Nucleus accumbens (tissue), 56 donors: Measurements from ENCODE around the gene DCC.

ENCODE experiments used
- DNase-seq, 56 donors: peaks; one replicate each; lab custom pipeline; 2025; lab: John Stamatoyannopoulos, UW

The DCC gene, protein sequence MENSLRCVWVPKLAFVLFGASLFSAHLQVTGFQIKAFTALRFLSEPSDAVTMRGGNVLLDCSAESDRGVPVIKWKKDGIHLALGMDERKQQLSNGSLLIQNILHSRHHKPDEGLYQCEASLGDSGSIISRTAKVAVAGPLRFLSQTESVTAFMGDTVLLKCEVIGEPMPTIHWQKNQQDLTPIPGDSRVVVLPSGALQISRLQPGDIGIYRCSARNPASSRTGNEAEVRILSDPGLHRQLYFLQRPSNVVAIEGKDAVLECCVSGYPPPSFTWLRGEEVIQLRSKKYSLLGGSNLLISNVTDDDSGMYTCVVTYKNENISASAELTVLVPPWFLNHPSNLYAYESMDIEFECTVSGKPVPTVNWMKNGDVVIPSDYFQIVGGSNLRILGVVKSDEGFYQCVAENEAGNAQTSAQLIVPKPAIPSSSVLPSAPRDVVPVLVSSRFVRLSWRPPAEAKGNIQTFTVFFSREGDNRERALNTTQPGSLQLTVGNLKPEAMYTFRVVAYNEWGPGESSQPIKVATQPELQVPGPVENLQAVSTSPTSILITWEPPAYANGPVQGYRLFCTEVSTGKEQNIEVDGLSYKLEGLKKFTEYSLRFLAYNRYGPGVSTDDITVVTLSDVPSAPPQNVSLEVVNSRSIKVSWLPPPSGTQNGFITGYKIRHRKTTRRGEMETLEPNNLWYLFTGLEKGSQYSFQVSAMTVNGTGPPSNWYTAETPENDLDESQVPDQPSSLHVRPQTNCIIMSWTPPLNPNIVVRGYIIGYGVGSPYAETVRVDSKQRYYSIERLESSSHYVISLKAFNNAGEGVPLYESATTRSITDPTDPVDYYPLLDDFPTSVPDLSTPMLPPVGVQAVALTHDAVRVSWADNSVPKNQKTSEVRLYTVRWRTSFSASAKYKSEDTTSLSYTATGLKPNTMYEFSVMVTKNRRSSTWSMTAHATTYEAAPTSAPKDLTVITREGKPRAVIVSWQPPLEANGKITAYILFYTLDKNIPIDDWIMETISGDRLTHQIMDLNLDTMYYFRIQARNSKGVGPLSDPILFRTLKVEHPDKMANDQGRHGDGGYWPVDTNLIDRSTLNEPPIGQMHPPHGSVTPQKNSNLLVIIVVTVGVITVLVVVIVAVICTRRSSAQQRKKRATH (N-terminal part only)

DNA sequence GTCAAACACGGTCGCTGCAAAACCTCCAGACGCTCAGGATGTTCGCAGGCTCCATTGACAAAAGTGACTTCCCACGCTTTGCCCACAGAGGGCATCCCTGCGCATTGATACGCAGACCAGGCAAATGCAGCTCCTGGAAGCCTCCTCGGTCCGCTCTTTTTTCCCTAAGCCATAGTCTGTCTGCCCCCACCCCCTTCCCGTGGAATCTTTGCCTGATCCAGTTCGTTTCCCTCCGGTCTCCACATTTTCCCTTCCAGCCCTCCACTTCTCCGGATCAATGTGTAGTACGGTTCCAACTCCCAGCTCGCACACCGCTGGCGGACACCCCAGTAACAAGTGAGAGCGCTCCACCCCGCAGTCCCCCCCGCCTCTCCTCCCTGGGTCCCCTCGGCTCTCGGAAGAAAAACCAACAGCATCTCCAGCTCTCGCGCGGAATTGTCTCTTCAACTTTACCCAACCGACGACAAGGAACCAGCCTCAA lies at the start of gene DCC:
TSS of gene DCC (plus strand) at position 307 of the 481 bp plus-strand sequence. CDS start 591 bp downstream, outside the sequence.
- peak in 54 of 56 donors; percentile 17 to 84 (median 61) for DNase-seq

DNA sequence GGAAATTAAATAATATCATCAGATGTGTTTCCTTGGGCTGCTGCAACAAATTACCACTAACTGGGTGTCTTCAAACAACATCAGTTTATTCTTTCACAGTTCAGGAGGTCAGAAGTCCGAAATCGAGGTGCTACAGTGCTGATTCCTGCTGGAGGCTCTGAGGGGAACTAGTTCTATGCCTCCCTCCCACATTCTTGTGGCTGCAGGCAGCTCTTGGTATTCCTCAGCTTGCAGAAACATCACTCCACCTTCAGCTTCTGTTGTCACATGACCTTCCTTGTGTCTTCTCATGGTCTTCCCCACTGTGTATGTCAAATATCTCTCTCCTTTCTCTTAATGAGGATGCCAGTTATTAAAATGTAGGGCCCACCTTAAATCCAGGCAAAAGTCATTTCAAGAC lies 29.3 kb upstream of the DCC start:
- DNase-seq = no peak

DNA sequence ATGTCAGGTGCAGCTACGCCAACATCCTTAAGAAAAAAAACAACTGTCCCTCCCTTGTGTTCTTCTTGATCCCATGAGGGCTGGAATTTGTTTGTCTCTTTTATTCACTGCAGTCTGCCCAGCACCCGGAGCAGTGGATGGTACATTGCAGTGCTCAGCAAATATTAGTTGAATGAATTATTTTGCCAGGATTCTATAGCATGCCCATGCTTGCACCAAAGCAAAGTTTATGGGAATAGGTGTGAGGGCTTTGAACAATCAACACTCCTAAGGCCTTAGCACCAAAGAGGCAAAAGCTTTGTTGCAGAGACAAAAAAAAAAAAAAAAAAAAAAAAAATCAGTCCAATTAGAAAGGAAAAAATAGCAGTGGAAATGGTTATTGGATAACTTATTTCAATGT lies 28.7 kb upstream of the DCC start:
- no peak for DNase-seq

DNA sequence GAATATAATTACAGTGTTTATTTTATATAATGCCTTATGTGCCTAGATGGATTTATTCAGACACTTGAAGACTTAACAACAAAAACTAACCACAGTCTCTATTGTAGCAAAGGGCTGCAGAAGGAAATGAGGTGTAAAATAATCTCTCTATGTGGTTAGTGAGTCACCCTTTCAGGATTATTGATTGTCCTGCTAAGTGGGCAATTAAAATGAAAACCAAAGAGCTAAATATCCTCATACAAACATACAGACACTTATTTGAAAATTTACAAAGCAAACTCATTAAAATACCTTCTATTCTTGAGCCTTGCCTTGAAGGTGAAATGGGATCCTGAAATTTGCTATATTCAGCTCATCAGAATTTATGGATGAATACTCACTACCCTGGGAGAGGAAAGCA lies 27.7 kb upstream of the DCC start:
- no peak for DNase-seq

DNA sequence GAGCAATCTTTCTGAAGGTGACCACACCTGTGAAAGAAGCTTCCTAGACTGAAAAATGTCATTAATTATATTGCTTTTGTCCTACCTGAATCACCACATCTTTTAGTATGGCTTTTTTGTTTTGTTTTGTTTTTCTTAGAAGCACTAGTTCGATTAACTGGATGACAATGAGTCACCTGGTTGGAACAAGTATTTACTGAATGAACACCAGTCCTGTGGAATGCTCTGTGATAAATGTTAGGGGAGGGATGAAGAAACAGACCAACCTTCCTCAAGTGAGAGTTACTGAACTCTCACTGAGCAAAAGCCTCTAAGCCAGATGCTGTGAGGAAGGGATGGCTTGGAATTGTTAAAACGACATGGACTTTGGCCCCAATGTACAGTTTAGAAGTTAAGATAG lies 26.8 kb upstream of the DCC start:
- no peak for DNase-seq

DNA sequence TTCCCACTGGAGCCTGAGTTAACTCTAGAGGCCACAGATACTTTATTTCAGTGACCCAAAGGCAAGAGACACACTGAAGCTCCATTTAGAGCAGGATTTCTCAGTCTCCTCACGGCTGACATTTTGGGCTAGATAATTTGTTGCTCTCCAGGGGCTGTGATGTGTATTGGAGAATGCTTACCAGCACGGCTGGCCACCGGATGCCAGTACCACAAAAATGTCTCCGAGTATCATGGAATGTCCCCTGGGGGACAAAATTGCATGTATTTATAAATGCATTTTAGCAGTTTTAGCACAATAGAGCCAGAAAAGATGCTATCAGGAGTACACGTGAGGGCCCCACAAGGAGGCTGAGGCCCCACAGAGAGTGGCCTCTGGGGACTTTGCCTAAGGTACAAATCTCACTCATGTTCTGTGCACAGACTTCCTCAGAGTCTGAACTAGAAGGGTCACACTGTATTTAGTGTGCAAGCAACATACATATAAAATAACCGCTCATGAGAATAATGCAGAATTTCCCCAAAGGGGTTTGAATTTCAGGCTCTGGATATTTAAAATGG lies 20.5 kb upstream of the DCC start:
- DNase-seq = no peak

DNA sequence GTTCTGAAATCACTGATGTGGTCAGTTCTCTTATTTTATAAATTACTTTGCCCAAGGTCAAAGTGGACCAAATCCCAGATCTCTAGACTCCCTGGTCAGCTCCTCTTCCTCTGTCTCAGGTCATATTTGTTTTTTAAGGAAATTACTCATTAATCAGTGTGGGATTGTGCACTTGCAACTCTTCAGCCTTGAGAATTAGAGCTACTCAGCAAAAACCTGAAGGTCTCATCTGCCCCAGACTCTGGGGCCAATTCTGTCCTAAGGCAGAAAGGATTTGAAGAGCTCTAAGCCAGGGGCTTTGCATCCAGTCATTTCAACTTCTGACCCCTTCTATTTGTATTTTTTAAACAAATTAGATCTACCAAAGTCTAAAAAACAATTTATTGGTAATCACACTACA lies 17.7 kb upstream of the DCC start:
- no peak for DNase-seq

DNA sequence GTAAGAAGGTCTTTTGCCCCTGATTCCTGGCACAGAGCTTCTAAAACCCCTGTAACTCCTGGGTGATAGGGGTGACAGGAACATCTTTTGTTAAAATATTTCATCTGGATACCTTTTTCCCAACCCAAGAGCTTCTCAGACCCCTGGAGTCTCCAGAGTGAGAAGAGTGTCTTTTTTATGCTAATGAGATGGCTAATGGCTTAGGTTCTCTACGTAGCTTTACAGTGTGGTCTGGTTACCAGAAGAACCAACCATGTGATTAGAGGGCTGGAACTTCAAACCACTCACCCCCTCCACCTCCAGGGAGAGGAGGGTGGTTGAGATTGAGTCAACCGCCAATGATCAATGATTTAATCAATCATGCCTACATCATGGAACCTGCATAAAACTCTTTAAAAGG lies 16.2 kb upstream of the DCC start:
- no peak for DNase-seq

DNA sequence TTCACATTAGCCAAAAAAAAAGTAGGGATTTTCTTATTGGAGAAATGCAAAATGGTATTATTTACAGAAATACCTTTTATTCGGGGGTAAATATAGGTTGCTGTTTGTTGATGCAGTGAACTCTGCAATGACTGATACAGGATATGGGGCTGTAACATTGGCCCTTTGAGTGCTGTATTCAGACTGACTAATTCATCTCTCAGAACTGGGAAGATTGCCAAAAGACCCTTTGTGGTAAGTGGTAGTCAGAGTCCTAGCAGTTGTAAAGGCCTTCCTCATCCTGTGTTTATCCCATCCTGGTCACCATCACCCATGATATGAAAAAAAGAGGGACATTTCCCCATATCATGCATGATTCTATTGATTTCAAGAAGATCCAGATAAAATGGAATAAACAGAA lies 14.0 kb upstream of the DCC start:
- DNase-seq = no peak

DNA sequence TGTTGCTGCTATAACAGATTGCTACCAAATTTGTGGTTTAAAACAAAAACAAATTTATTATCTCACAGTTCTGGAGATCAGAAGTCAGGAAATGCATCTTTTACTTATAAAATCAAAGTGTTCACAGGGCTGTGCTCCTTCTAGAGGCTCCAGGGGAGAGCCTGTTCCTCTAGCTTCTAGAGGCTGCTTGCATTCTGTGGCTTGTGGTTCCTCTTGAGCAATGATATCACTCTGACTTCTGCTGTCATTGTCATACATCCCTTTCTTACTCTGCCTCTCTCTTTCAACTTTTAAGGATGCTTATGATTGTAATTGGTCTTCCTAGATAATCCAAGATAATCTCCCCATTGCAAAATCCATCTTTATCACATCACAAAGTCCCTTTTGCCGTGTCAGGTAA lies 6.1 kb upstream of the DCC start:
- DNase-seq = no peak

DNA sequence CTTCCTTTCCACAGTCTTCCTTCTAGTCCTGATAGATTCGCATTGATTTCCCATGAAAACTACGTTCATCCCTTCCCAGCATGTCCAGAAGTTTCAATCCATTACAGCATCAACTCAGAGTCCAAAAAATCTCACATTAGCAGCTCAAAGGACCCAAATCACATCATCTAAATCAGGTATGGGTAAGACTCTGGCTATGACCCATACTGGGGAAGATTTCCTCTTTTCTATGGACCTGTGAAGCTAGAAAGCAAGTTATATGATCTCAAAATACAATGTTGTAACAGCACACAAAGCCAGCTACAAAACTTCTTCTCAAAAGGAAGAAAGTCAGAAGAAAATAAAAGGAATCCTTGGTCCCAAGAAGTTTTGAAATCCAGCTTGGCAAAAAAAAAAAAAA lies 5.7 kb upstream of the DCC start:
- no peak for DNase-seq

DNA sequence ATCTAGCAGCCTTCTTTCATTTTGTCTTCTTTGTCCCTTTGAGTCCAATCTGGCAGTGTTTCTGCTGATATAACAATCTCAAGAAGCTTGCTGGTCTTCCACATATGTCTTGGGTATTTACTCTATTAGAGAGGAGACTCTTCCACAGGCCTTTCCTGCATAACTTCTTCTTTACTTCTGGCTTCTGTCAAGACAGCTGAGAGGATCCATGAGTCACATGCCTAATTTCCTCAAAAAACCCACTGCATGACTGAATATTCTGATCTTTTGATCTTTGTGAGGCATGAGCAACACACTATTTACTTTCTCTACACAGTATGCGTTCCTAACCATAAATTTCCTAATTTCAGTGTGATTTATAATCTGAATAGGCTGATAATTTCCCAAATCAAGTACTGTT lies 5.1 kb upstream of the DCC start:
- no peak for DNase-seq

DNA sequence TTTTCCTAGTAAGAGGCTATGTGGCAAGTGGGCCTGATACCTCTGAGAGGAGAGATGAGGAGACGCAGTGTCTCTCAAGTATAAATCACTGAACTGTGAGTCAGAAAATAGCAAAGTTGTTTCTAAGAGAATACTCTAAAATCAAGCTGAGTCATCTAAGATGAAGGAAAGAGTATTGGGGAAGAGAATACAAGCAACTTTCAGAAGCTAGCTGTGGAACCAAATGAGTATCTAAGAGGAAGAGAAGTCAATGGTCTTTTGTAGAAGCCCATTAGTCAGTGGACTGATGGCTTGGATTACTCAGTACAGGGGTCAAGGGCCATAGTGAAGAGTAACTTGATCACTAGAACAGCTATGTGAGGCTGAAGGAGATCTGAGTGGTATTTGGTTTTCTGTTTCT lies 2.7 kb upstream of the DCC start:
- no peak for DNase-seq

DNA sequence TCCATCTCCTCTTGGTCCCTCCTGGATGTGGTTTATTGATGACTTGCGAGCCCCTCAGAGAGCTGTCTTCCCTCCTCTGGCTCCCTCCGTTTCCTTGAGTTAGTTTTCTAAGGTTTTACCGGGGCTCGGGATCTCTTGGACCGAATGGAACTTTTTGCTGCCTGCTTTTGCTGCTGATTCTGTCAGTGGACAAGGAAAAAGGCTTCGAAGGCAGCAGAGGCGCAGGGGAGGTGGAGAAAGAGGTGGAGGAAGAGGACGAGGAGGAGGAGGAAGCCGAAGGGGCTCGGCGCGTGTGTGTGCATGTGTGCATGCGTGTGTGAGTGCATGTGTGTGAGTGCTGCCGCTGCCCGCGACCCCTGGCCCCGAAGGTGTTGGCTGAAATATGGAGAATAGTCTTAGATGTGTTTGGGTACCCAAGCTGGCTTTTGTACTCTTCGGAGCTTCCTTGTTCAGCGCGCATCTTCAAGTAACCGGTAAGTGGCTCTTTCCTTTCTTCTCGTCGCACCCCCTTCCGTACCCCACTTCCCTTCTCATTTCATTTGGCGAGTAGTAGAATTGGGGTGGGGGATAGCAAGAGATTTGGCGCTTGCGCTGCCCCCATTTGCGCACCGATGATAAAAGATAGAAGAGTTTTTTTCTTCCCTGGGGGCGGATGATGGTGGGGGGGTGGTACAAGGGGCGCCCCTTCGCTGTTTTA lies 557 bp downstream of the DCC start:
- DNase-seq = peak in 12 of 56 donors; percentile 7 to 52 (median 38)

DNA sequence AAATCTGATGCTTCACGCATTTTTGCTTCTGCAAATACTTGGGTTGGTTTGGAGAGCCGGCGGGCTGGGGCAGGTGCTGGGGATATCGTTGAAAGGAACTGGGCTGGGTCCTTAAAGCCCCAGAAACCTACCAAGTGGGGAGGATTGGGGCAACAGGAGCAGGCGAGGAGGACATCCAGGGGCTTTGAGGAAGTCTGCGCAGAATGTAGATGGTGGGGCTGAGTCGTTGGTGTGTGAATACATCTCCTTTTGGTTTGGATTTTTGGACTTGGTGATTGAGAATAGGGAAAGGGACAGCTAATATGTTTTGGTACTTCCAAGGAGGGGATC lies 1.1 kb downstream of the DCC start:
- DNase-seq = peak in 2 of 56 donors; percentile 7 to 15

DNA sequence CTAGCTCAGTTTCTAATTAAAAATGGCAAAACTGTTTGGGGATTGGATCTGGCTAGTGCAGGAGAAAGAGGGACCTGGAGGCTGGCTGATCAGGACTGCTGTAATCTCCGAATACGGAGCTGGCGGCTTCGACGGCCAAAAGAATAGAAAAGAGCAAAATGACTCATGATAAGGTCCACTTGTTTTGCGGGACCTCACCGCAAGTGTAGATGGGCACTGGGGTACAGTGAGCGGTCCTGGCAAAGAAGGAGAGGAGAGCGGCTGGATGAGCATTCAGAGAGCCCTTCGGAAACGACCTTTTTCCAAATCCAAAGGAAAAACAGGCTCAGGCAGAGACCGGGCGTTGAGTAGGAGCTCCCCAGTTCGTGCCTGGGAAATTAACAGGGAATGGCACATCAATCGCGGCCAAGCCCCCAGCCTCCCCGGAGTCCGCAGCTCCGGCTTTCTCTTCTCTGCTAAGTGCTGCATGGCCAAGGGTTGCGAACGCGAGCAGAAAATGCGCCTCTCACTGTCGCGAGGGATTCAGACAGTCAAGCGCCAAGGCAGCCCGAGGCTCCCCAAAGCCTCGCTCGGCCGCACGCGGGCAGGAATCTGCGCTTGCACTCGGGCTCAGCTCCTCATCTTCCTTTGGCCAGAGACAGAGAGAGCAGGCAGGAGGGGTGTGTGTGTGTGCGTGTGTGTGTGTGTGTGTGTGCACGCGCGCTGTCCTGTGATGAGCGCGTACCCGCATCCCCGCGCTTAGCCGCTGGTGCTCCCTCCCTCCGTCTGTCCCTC lies 1.8 kb downstream of the DCC start:
- peak in 49 of 56 donors; percentile 7 to 72 (median 44) for DNase-seq

DNA sequence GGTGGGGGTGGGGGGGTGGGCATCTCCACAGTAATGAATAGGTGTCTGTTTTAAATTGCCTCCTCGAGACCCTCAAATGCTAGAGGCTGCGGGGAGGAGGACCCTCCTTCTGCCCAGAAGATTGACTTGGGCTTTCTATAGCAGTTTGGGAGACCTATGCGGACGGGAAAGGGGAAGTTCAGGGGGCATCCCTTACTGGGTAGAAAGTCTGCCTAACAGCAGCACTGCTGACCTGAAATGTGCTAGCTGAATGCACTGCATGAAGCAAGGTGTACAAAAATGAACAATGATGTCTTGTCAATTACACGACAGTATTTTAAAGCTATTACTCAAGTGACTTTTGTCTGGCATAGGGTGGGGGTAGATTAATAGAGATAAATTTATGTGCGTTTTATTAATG lies 2.5 kb downstream of the DCC start:
- peak in 6 of 56 donors; percentile 8 to 66 (median 40) for DNase-seq

DNA sequence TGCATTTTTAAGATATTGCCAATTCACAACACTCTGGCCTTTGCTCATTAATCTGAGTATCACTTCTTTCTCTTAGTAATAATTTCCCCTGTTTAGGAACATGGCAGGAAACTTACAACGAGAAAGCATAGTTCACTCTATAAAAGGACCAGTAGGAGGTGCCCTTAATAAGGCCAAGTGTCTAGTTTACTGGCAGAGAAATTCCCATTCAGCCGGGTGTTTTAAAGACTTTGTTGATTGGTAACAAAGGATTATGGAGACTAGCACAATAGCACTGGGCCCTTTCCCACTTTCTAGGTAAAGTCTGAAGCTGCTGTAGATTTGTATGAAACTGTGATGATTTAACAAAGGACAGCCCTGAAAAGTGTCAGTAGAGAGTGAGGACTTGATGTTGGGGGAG lies 3.1 kb downstream of the DCC start:
- peak in 8 of 56 donors; percentile 2 to 68 (median 10) for DNase-seq

DNA sequence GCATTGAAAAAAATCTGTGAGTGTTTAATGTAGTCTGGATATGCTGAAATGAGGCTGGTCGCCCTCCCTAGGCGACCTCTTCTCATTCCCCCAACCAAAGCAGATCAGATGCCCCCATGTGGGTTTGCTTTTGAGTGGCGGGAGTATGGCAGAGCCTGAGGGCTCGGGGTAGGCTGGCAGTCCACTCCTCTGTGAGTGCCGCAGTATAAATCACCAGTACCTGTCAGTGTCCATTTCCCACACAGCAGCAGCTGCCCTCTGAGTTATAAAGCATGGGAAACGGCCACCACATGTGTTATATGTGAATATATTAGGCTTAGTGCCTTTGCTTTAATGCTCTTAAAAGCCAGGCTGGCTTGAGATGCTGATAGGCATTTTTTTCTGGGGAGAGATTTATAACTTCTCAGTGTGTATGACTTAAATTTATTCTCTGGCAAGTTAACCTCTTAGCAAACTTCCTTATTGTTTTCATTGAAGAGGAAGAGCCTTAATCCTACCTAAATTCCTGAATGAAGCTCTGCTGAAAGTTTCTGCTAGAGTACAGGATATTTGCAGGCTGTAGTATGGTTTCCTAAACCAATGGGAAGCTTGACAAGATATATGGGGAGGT lies 3.8 kb downstream of the DCC start:
- peak in 5 of 56 donors; percentile 1 to 12 (median 3) for DNase-seq
